ENCODE results near the gene PPP4R3A.
"Not testable (repeated sequence)": the region's sequence is repeated elsewhere in the genome, so short reads cannot be mapped to it uniquely, and the experiment has no call there.

Gene PPP4R3A

GRCh38 chr14:91436266-91436665, 73.8 kb downstream of the PPP4R3A start:
- not testable (repeated sequence) for DNase-seq

- DNase-seq = no peak
Measured at GRCh38 chr14:91429385-91429784, 80.7 kb downstream of the PPP4R3A start.

DNA sequence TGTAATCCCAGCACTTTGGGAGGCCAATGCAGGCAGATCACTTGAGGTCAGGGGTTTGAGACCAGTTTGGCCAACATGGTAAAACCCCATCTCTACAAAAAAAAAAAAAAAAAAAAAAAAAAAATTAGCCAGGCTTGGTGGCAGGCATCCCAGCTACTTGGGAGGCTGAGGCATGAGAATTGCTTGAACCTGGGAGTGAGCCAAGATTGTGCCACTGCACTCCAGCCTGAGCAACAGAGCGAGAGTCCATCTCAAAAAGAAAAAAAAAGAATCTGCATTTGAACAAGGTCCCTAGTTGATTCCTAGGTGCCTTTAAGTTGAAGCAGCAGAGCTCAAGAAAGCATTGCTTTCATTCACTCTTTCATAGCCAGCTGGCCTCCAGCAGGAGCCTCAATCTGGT, 81.2 kb downstream of the PPP4R3A start:
- DNase-seq = not testable (repeated sequence)

DNA sequence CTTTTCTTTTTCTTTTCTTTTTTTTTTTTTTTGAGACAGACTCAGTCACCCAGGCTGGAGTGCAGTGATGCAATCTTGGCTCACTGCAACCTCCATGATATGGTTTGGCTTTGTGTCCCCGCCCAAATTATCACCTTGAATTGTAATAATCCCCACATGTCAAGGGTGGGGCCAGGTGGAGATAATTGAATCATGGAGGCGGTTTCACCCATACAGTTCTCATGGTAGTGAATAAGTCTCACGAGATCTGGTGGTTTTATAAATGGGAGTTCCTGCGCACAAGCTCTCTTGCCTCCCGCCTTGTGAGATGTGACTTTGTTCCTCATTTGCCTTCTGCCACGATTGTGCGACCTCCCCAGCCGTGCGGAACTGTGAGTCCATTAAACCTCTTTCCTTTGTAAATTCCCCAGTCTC, 84.6 kb downstream of the PPP4R3A start:
- DNase-seq = peak; percentile 46 to 68 (median 62)

- no peak for DNase-seq
Measured at GRCh38 chr14:91424813-91425530, 85.1 kb downstream of the PPP4R3A start.

DNA sequence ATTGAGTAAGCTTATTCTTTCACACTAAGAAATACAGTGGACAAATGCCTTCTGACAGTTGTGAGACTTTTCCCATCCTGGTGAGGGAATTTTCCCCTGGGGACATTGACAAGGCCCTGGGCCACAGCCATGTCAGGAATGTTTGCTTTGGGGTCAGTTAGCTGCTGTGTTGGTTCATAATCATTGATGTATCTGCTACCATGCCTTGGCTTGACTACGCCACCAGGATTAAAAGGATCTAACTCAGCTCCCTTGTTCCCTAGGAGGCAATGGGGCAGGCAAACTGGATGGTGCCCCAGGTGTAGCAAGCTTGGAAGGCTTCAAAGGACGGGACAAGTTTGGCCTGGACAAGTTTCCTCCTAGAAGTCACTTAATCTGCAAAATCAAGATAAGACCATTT, 89.4 kb downstream of the PPP4R3A start:
- DNase-seq = no peak

- DNase-seq = no peak
Measured at GRCh38 chr14:91419451-91419850, 90.7 kb downstream of the PPP4R3A start.

- DNase-seq = peak in 2 of 4 experiments; percentile 11 to 18
Measured at GRCh38 chr14:91419044-91419397, 91.1 kb downstream of the PPP4R3A start.

DNA sequence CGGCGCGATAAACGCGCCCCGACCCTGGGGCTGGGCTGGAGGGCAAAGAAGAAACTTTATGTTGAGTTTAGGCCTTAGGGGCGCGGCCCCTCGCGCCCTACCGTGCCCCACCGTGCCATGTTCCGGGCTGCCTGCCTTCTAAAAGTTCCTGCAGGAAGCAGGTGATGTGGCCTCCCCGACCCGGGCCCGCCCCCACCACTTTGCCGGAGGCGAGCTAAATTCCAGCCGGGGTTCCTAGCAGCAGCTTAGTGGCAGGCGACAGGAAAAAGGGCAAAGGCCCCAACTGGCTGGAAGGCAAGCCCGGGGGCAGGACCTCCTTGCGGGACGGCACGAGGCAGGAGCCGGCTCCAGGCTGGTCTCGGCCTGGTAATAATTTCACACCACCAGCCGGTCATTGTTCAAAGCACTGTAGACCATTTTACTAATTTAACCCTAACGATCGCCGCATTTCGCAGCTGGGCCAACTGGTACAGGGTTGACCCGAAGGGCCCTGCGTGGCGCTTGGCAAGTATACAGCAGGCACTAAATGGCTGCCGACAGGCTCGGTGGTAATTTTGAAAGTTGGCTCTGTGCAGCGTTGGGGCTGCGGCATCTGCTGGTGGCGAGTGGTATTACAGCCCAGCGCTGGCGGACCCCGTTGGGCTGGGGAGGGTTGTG, 91.6 kb downstream of the PPP4R3A start:
- peak; percentile 71 to 85 (median 82) for DNase-seq

- peak; percentile 71 to 88 (median 80) for DNase-seq
Measured at GRCh38 chr14:91417983-91418386, 92.1 kb downstream of the PPP4R3A start.

GRCh38 chr14:91417120-91417982, 92.8 kb downstream of the PPP4R3A start, which contains the start of gene CCDC88C:
TSS of gene CCDC88C (minus strand) at chr14:91417820. CDS start at chr14:91417690, 130 bp downstream.
- peak; percentile 81 to 94 (median 88) for DNase-seq

GRCh38 chr14:91416744-91417119, 93.4 kb downstream of the PPP4R3A start:
- peak; percentile 37 to 62 (median 54) for DNase-seq

DNA sequence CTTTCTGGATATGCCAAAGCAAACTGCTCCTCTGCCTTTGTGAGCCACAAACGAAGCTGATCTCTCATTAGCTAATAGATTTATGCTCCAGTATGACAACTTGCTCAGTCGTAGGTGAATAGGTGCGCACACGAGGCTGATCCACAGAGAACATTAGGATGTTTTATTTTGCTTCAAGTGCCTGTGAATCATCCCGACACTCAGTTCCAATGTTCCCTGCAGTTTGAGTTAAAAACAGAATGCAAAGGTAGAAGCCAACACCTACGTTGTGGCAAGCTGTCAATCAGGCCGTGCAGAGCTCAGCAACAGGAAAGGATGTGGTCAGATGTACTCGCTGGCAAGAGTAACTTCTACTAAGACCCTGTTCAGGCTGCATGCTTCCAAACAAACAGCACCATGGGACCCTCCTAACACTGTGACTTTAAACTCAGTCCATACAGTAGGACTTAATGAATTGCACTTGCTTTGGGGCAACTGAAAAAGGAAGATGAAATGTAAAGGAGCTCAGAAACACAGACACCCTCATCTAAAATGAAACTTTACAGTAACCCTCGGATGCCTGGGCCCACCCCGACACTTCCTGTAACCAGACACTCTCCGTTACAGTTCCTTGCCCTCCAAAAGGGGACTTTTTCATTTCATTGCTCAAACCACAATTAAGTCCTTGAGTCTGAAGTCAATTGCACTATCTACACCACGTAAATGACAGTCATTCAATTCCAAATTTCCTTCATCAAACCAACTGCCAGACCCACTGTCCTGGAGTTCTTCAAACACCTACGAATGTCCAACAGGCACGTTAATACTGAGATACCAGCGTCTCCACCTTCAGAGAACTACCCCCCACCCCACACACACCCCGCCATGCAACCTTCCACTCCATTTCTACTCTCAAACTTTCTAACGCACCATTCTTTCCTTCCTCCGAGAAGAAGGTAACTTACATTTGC, 94.0 kb downstream of the PPP4R3A start:
- peak in 2 of 4 experiments; percentile 32 to 37 for DNase-seq

- DNase-seq = no peak
Measured at GRCh38 chr14:91414475-91414833, 95.7 kb downstream of the PPP4R3A start.

GRCh38 chr14:91413547-91414474, 96.3 kb downstream of the PPP4R3A start:
- DNase-seq = no peak

DNA sequence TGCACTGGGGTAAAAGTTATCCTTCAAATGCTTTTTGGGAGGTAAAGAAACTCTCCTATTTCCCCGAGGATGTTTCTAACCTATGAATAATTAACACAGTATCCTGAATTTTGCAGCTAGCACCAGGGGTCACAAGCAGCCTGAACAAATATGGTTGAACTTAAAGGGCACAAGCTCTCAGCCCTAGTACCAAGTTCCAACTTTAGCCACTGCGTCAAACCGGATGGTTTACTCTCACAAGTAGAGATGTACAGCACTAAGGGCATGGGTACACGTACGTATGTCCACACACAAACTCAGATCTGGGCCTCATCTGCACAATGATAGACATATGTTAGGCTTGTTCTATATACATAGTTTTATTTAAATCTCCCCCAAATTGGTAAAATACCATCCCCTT, 97.2 kb downstream of the PPP4R3A start:
- DNase-seq = no peak

DNA sequence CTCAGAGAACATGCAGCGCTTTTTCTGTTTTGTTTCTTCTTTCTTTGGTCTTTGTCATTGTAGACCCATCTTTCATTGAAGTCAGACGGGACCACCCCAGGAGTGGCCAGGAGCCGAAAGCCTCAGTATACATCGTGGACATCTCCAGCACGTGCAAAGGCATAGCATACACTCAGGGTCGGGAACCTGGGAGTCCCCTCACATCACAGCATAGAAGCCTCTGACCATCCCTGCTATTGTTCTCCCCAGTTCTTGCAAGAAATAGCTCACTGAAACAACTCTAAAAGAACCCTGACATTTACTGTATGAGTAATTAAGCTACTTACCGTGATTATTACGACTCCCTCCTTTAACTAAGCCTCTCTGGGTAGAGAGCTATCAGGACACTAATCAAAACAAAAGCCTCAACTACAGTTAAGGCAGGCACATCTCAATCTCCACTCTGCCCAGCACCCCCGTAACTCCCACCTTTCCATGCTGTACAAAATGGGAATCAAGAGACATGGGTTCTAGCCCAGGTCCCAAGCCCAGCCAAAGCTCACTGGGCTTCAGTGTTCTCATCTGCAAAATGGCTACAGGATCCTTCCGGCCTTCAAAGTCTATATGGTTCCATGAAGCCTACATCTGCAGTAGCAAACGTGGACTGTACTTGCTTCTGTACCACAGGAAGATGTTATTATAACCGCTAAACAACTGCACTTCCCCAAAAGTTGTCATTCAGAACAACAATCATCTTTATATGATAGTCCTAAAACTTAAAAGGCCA, 99.2 kb downstream of the PPP4R3A start:
- DNase-seq = peak in 1 of 4 experiments; percentile 16

DNA sequence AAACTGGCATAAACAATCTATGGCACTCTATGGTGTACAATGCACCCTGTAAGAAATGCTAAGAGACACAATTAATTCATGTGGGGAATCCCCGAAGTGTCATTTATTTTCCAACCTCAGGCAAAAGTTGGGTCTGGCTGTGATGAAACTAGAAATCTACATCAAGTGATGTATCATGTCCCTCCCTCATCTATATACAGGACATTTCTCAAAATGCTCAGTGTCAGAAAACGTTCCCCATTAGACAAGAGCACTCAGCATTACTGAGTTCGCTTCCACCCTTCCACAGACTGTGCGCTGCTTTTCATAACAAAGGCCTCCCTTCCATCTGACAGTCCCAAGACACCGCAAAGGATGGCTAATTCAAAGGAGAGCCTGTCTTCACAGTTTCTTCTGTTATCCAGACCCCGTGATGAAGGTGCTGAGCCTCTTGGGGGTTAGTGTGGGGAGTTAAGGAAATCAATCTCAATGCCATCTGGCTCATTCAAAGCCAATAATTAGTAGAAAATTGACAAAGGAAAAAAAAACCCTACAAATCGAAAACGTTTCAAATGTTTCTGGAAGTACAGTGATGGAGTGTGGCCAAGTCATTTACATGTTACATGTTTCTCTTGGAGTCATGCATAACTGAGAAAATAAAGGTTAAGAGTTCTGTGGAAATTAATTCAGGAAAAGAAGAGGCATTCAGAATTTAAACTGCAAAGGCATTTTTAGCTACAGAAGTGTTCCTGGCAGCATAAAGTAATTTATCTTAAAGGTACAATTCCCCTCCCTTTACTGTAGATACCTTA, 100.0 kb downstream of the PPP4R3A start:
- no peak for DNase-seq

GRCh38 chr14:91409240-91409639, 100.9 kb downstream of the PPP4R3A start:
- DNase-seq = not testable (repeated sequence)
